D721Med (cell line): ENCODE data around the gene COPB1.

Source experiments
- DNase-seq: peaks from one replicate; pipeline ENCODE4 v3.0.0; 2011; ENCODE audit warnings: low spot score; ENCODE audit not compliant: insufficient read length
- FAIRE-seq: peaks from 2 replicates; lab custom pipeline; 2011; peaks lifted over from hg19 to GRCh38; lab: Jason Lieb, UNC
- CTCF ChIP-seq: IDR thresholded peaks from 2 replicates; pipeline ENCODE4 v1.5.1; 2012; ENCODE audit warnings: mild to moderate bottlenecking, control low read depth; ENCODE audit not compliant: insufficient read depth; ENCODE audit errors: missing control alignments

Gene COPB1

GRCh38 chr11:14513800-14514199 is 14.2 kb upstream of the COPB1 start:
- FAIRE-seq (no peak), DNase-seq (no peak)
- TF ChIP-seq CTCF, result no peak

GRCh38 chr11:14506532-14506931 is 6.9 kb upstream of the COPB1 start:
- no peak for TF ChIP-seq CTCF
- FAIRE-seq (no peak), DNase-seq (no peak)

GRCh38 chr11:14503023-14503422 is 3.4 kb upstream of the COPB1 start:
- DNase-seq (no peak), FAIRE-seq (no peak)
- TF ChIP-seq CTCF, result no peak

- DNase-seq (no peak), FAIRE-seq (no peak)
- no peak for TF ChIP-seq CTCF
Observed at GRCh38 chr11:14502039-14502438, 2.4 kb upstream of the COPB1 start.

GRCh38 chr11:14500181-14500651 is 605 bp upstream of the COPB1 start:
- FAIRE-seq (no peak), DNase-seq (no peak)
- TF ChIP-seq CTCF, result no peak

- TF ChIP-seq CTCF, result no peak
- DNase-seq, result no peak
- no peak for FAIRE-seq
Observed at GRCh38 chr11:14499178-14499559, 442 bp downstream of the COPB1 start.

- DNase-seq (no peak), FAIRE-seq (no peak)
- no peak for TF ChIP-seq CTCF
Observed at GRCh38 chr11:14480716-14481115, 18.9 kb downstream of the COPB1 start.
